Activated B cell treated with CpG ODN at 0.5 μM for 24 hours (primary cell): ENCODE data around the gene EHBP1L1. TPM values are rescaled to one million over a fixed set of nuclear protein-coding genes. Genes with fewer than 3 reads are reported as not detected.
A peak's percentile ranks its signal among the peaks of the same experiment; 100 is the strongest.

ENCODE experiments used
- ATAC-seq: fragments of 200-7000 bp; cut with Tn5 transposase; one replicate; pipeline ENCODE4 v1.10.0; 2021; ENCODE audit warnings: low read depth, mild to moderate bottlenecking, moderate library complexity
- CTCF ChIA-PET: fragments of 350-600 bp; sonication (Branson Sonifier 250); formaldehyde crosslinking; loops from one replicate; lab custom pipeline; 2021; ENCODE audit warnings: antibody characterized with exemption; lab: Charles Lee
- POLR2A ChIA-PET: fragments of 350-600 bp; sonication (Branson Sonifier 250); formaldehyde crosslinking; loops from one replicate; lab custom pipeline; 2021; ENCODE audit warnings: antibody characterized with exemption; lab: Charles Lee
- DNase-seq: peaks from one replicate; pipeline ENCODE4 v3.0.0; 2022
- H3K27ac Mint-ChIP-seq: one replicate; pipeline ENCODE4 v1.8.0; 2020; ENCODE audit warnings: mixed read lengths
- H3K27me3 Mint-ChIP-seq: one replicate; pipeline ENCODE4 v1.8.0; 2021; ENCODE audit warnings: mixed read lengths
- H3K36me3 Mint-ChIP-seq: one replicate; pipeline ENCODE4 v1.8.0; 2021; ENCODE audit warnings: low read depth, mixed read lengths
- H3K4me1 Mint-ChIP-seq: one replicate; pipeline ENCODE4 v1.8.0; 2021; ENCODE audit warnings: mixed read lengths
- H3K4me3 Mint-ChIP-seq: one replicate; pipeline ENCODE4 v1.8.0; 2020; ENCODE audit warnings: mild to moderate bottlenecking, mixed read lengths
- H3K9me3 Mint-ChIP-seq: one replicate; pipeline ENCODE4 v1.8.0; 2020; ENCODE audit warnings: mixed read lengths
- intact Hi-C: fragments of 100-400 bp; cut with micrococcal nuclease; formaldehyde crosslinking; loops from one replicate; pipeline ENCODE4 v1.15.1; 2024
- total RNA-seq: library from RNA; stranded (reverse); gene quantifications from 2 replicates; pipeline ENCODE4 v1.2.3, GENCODE V29; 2022
- TF ChIP-seq, protein P1 (sequence below): fragments of 200-600 bp; IDR thresholded peaks from one replicate; pipeline ENCODE4 v1.8.0; 2022; ENCODE audit warnings: antibody characterized with exemption, mild to moderate bottlenecking

The EHBP1L1 gene
- total RNA-seq, 1 donor from 2014 or later: 163 TPM

DNA sequence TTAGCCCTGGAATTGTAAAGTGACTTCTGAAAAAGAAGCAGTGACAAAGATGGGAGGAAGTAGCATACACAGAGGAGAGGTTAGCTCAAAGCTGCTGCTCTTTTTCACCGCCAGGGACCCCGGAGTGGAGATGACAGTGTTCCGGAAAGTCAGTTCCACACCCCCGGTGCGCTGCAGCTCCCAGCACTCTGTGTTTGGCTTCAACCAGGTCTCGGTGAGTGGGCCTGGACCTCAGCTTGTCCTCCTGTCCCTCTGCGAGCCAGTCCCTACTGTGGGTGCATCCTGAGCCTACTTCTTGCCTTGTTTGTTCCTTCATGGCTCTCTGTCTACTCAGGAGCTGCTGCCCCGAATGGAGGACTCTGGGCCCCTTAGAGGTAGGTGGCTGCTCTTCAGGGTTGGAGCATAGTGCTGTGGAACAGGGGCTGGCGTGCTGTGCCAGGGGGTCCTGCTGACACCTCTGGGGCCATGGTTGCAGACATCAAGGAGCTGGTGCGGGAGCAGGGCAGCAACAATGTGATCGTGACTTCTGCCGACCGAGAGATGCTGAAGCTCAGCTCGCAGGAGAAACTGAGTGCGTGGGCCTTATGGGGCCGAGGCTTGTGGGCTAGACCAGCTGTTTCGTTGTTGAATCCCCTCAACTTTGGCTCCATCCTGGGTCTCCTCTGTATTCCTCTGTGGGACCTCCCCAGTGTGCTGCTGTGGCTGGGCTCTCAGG lies 41.4 kb downstream of the EHBP1L1 start:
- POLR2A ChIA-PET: interaction anchor here (0.5 to 8.5 kb wide), 5 partner anchors 22 to 190 kb away, joined by 4 to 108 read pairs (median 7); partner anchors contain the start of genes KAT5 and SIPA1
- Mint-ChIP-seq H3K4me1 (peaks cover 42% of the 10 kb centered on the region), H3K27me3 (no peaks in the 10 kb centered on the region), H3K36me3 (peaks cover 64% of the 10 kb centered on the region), H3K9me3 (no peaks in the 10 kb centered on the region), H3K4me3 (peak overlapping the region; percentile 92), H3K27ac (peak overlapping the region; percentile 85)
- CTCF ChIA-PET: interaction anchor here (0.9 to 1.1 kb wide), 2 partner anchors 8 to 24 kb away, joined by 3 to 5 read pairs; no protein-coding TSS in a partner anchor
- TF ChIP-seq, protein P1, sequence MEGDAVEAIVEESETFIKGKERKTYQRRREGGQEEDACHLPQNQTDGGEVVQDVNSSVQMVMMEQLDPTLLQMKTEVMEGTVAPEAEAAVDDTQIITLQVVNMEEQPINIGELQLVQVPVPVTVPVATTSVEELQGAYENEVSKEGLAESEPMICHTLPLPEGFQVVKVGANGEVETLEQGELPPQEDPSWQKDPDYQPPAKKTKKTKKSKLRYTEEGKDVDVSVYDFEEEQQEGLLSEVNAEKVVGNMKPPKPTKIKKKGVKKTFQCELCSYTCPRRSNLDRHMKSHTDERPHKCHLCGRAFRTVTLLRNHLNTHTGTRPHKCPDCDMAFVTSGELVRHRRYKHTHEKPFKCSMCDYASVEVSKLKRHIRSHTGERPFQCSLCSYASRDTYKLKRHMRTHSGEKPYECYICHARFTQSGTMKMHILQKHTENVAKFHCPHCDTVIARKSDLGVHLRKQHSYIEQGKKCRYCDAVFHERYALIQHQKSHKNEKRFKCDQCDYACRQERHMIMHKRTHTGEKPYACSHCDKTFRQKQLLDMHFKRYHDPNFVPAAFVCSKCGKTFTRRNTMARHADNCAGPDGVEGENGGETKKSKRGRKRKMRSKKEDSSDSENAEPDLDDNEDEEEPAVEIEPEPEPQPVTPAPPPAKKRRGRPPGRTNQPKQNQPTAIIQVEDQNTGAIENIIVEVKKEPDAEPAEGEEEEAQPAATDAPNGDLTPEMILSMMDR: no peak
- intact Hi-C loops: loop anchor here (5.0 kb wide), 1 partner anchor 730 kb away; the partner anchor contains the start of genes B4GAT1 and BRMS1
- ATAC-seq (no peak), DNase-seq (no peak)

DNA sequence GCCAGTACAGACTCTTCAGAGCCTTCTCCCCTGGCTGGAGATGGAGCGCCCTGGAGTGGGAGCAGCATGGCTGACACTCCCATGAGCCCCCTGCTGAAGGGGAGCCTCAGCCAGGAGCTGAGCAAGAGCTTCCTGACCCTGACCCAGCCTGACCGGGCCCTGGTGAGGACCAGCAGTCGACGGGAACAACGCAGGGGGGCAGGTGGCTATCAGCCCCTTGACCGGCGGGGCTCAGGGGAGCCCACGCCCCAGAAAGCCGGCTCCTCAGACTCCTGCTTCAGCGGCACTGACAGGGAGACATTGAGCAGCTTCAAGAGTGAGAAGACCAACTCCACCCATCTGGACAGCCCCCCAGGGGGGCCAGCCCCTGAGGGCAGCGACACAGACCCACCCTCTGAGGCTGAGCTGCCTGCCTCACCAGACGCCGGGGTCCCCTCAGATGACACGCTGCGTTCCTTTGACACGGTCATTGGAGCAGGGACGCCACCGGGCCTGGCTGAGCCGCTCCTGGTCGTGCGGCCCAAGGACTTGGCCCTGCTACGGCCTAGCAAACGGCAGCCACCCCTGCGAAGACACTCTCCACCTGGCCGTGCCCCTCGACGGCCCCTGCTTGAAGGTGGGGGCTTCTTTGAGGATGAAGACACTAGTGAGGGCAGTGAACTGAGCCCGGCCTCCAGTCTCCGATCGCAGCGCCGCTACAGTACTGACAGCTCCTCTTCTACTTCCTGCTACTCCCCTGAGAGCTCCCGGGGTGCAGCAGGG lies 42.3 kb downstream of the EHBP1L1 start:
- H3K4me1 Mint-ChIP-seq: peaks cover 34% of the 10 kb centered on the region
- ChIA-PET POLR2A (interaction anchor here (0.5 to 8.5 kb wide), 5 partner anchors 21 to 240 kb away, joined by 3 to 108 read pairs (median 4); partner anchors contain the start of genes CFL1, KAT5, RELA and SIPA1), CTCF (no interaction called here)
- DNase-seq (no peak), ATAC-seq (no peak)
- no peak overlapping the region for H3K4me3 Mint-ChIP-seq
- H3K27ac Mint-ChIP-seq: no peak overlapping the region
- no peaks in the 10 kb centered on the region for H3K9me3 Mint-ChIP-seq
- TF ChIP-seq, protein P1: no peak
- intact Hi-C loops: loop anchor here (5.0 kb wide), 1 partner anchor 729 kb away; the partner anchor contains the start of genes B4GAT1 and BRMS1
- peaks cover 69% of the 10 kb centered on the region for H3K36me3 Mint-ChIP-seq
- no peaks in the 10 kb centered on the region for H3K27me3 Mint-ChIP-seq

DNA sequence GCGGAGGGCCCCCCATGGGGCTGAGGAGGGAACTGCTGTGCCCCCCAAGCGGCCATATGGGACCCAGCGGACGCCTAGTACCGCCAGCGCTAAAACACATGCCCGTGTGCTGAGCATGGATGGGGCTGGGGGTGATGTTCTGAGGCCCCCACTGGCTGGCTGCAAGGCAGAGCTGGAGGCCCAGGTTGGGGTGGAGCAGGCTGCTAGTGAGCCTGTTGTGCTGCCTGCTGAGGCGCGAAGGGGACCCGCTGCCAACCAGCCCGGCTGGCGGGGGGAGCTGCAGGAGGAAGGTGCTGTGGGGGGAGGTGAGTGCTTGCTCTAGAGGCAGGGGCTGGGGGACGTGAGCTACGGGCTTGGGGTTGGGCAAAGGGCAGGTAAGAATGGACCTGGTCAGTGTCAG lies 42.9 kb downstream of the EHBP1L1 start:
- intact Hi-C loops: loop anchor here (5.0 kb wide), 1 partner anchor 729 kb away; the partner anchor contains the start of genes B4GAT1 and BRMS1
- Mint-ChIP-seq H3K4me1 (peaks cover 32% of the 10 kb centered on the region), H3K27me3 (no peaks in the 10 kb centered on the region), H3K36me3 (peaks cover 74% of the 10 kb centered on the region), H3K9me3 (no peaks in the 10 kb centered on the region), H3K4me3 (no peak overlapping the region), H3K27ac (no peak overlapping the region)
- DNase-seq (no peak), ATAC-seq (no peak)
- ChIA-PET CTCF (no interaction called here), POLR2A (interaction anchor here (1.1 to 8.5 kb wide), 3 partner anchors 21 to 239 kb away, joined by 3 to 108 read pairs (median 3); partner anchors contain the start of genes CFL1, RELA and SIPA1)
- TF ChIP-seq, protein P1: no peak

DNA sequence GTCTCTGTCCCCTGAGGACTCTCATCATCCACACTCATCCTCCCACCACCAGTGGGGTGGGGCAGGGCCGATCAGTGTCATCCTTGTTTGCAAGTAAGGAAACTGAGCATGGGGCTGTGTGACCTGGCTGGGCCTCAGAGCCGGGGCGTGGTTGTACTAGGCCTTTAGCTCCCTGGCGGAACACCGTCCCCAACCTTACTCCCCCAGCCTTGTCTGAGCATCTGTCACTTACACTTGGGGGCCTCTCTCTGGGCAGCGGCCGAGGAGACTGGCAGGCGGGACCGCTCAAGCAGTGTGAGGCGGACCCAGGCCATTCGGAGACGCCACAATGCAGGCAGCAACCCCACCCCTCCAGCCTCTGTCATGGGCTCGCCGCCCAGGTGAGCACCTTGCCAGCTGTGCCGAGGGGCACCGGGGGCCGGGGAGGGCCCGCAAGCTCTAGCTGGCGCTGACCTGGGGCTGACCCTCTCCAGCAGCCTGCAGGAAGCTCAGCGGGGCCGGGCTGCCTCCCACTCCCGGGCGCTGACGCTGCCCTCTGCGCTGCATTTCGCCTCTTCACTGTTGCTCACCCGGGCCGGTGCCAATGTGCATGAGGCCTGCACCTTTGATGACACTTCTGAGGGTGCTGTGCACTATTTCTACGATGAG lies 43.6 kb downstream of the EHBP1L1 start:
- ChIA-PET POLR2A (interaction anchor here (1.4 to 8.5 kb wide), 2 partner anchors 20 to 239 kb away, joined by 3 to 108 read pairs; partner anchors contain the start of genes CFL1 and SIPA1), CTCF (no interaction called here)
- no peaks in the 10 kb centered on the region for H3K27me3 Mint-ChIP-seq
- H3K4me3 Mint-ChIP-seq: no peak overlapping the region
- peaks cover 29% of the 10 kb centered on the region for H3K4me1 Mint-ChIP-seq
- H3K36me3 Mint-ChIP-seq: peaks cover 73% of the 10 kb centered on the region
- no peak for ATAC-seq
- no peaks in the 10 kb centered on the region for H3K9me3 Mint-ChIP-seq
- no peak overlapping the region for H3K27ac Mint-ChIP-seq
- intact Hi-C loops: loop anchor here (5.0 kb wide), 1 partner anchor 728 kb away; the partner anchor contains the start of genes B4GAT1 and BRMS1
- TF ChIP-seq, protein P1: no peak
- DNase-seq: no peak
